Fibroblast of skin of right quadriceps (primary cell): ENCODE measurements around the gene FAM221B.

Source experiments
- DNase-seq: peaks from one replicate; pipeline ENCODE4 v3.0.0-alpha.2; 2013

Gene FAM221B

DNA sequence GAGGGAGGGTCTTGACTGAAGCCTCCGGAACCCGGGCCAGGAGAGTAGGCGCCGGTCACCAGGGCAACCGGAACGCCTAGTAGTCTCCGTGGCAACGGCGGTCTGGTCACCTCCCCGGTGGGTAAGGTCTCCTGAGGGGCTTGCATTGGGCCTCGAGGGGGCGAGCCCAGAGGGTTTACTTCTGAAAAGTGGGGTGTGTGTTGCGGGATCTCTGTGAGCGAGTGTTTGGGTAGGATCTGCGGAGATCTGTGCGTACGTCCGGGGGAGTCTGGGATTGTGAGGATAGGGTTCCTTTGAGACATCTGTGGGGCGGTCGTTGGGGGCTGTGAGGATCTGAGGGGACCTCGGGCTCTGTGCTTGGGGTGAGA, at the start of gene FAM221B:
FAM221B (minus strand) TSS at position 17 of the 368 bp plus-strand sequence. CDS start 2,571 bp downstream, outside the sequence.
- no peak for DNase-seq

- no peak for DNase-seq
These were observed 44.0 kb upstream of the FAM221B start for GRCh38 chr9:35872505-35872904.

DNA sequence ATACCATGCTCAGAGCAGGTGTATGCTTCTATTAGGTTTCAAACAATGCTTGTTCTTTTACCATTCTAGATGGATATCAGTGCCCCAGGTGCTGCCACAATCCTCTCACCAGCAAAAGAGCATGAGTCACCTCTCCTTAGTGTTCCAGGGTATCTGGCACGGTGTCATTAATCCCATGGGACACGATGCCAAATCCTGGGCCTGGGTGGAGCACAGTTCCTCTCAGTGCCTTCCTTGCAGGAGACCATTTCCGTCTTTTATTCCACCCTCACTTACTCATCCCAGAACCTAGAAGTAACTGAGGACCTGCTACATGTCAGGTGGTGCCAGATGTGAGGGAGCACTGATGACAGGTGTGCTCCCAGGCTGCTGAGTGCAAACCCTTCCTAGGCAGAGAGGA, 43.0 kb upstream of the FAM221B start:
- no peak for DNase-seq

DNA sequence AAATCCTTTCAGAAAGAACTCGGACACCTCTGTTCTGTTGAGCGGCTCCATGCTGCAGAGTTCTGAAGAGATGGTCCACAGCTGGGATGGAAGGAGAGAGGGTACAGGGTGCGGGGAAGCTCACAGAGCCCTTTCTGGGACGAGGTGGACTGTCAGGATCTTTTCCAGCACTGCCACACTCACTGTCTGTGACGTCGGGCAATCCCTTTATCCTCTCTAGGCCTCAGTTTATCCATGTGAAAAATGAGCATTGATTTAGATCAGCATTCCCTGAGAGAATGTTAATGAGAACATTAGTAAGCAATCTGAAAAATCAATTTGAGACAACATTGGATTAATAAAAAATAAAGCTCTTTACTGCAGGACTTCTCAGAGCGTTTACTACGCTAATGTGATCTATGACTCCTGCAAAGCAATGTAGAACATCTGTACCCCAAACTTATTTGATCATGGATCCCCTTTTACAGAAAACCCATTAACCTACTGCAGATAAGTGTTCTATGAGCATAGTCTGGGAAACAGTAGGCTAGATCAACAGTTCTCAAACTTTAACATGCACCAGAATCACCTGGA, 41.9 kb upstream of the FAM221B start, which contains the start of gene OR13J1:
OR13J1 (minus strand) TSS at position 51 of the 573 bp plus-strand sequence; CDS start at position 51, 0 bp downstream.
- DNase-seq, result no peak

DNA sequence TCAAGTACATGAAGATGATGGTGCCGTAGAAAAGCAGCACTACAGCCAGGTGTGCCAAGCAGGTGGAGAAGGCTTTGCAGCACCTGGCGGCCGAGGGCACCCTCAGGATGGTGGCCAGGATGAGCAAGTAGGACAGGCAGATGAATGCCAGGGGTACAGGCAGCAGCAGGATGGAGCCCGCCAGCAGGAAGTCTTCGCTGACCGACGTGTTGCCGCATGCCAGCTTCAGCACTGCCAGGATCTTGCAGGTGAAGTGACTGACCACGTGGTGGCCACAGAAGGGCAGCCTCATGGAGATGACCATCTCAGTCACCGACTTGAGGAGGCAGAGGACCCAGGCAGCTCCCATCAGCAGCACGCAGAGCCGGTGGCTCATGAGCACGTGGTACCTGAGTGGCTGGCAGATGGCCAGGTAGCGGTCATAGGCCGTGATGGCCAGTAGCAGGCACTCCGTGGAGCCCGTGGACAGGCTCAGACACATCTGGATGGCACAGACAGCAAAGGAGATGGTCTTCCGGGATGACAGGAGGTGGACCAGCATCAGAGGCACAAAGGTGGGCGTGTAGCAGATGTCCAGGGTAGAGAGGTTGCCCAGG, 41.2 kb upstream of the FAM221B start:
- no peak for DNase-seq

GRCh38 chr9:35868933-35869332, 40.4 kb upstream of the FAM221B start:
- DNase-seq, result no peak

DNA sequence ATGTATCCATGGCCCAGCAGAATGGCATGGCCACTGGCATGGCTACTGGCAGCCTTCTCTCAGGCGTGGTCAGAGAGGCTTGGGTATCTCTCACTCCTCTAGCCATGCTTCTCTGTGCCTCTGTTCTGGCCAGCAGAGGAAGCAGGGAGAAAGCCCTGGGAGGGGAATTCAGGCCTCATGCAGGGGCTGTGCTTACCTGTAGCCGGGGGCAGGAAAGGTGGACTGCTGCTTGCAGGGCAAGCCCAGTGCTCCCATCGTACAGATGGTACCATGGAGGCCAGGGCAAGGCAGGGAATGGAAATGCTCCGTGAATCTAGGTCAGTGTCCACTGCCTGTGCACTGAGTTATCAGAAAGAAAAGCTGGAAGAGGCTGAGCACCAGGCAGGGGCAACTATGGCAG, 39.0 kb upstream of the FAM221B start:
- DNase-seq, result no peak

DNA sequence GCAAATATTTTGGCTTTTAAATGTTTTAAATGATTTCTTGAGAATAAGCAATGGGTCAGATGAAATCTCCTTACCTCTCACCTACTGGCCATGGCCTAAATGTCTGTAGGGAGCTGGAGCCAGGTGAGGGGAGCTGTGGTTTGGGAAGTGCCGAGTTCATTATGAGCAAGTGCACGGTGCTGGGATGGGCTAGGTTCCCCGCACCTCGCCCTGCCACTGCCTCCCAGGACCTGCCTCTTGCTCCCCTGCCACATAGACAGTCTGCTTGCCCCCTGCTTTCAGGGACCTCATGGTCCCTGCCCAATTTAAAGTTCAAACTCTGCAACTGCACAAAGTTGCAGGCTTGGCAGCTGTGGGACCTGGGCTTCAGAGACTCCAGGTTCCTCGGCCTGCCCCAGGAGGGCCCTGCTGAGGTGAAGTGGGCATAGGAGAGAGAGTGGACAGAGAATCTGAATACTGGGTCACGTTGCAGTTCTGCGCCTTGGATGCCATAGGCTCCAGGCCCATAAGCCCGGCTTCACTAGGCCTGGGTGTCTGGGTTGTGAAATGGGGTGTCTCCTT, 36.2 kb upstream of the FAM221B start:
- DNase-seq, result no peak

DNA sequence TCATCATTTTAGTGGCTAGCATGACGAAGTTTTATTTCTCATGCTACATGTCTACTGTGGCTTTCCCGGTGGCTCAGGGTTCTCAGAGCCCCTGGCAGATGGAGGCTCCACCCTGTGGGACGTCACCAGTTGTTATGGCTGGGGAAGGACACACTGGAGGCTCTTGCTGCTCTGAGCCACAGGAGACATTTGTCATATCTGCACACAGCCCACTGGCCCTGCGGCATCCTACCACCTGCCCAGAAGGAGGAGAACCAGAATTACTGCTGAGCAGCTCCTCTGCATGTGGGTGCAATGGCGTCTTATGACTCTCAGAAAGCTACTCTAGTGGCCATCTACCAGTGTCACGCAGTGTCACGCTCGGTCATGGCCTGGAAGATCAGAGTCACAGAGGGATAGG, 35.1 kb upstream of the FAM221B start:
- no peak for DNase-seq

DNA sequence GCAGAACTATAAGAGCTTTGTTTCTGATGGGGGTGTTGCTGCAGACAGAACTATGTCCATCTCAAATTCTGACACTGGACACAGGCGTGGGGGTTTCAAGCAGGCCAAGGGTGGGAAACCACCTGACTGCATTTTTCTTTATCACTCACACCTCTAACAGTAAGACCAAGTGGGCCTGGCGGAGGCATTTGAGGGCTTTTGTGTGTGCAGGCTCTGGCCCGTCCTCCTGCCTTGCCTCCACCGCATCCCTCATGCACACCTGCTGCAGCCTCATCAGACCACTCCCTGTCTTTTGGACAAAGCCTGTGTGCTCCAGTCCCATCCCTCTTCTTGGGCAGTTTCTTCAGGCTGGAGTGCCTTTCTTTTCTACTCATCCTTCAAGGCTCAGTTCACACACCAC, 33.8 kb upstream of the FAM221B start:
- no peak for DNase-seq

GRCh38 chr9:35861161-35861897, 32.8 kb upstream of the FAM221B start:
- no peak for DNase-seq

DNA sequence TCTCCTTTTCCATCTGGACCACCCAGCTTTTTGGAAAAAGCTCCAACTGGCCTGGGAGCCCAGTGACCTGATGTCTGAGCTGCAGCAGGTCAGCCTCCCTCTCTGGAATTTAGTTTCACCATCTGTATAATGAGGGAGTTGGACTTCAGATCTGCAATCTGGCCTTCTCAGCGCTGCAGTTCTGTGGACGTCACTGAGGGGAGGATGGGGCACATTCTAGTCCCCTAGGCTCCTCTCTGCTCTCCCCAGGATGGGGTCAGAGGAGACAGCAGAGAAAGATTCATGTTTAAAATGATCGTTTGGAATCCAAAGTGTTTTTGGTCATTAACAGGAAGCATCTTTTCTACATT, 31.4 kb upstream of the FAM221B start:
- DNase-seq, result no peak

DNA sequence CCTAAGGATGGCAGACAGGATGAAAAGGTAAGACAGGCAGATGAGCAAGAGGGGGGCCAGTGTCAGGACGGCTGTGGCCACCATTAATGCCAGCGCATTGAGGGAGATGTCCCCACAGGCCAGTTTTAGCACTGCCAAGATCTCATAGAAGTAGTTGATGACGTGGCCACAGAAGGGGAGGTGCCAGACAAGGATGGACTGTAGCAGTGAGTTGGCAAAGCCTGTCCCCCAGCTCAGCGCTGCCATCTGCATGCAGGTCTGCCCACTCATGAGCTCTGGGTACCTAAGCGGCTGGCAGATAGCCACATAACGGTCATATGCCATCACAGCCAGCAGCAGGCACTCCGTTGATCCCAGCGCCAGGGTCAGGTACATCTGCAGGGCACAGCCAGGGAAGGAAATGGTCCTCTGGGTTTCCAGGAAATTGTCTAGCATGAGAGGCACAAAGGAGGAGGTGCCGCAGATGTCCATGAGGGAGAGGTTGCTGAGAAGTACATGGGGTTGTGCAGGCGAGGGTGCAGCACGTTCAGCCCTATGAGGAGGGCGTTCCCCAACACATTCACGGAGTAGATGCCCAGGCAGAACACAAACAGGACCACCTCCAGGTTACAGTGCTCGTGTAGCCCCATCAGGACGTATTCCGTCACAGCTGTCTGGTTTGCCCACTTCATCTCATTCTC, 30.9 kb upstream of the FAM221B start:
- peak; percentile 28 for DNase-seq

- DNase-seq, result no peak
These were observed 29.9 kb upstream of the FAM221B start for GRCh38 chr9:35858458-35858857.

DNA sequence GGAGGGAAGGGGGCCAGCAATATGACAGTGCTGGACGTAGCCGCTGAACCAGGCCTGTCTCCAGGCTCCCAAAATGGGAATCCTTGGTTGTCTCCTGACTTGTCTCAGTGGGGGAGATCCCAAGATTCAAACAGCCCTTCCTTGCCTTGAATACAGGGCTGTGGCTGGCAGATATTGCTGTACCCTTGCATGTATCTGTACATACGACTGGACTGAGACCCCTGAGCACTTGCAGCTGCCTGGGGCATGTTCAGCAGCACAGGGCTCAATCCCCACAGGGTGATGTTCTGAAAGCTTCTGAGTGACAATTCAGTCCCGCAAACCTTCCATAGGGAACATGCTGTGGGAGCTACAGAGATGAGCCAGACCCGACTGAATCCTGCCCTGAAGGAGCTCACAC, 28.4 kb upstream of the FAM221B start:
- no peak for DNase-seq

DNA sequence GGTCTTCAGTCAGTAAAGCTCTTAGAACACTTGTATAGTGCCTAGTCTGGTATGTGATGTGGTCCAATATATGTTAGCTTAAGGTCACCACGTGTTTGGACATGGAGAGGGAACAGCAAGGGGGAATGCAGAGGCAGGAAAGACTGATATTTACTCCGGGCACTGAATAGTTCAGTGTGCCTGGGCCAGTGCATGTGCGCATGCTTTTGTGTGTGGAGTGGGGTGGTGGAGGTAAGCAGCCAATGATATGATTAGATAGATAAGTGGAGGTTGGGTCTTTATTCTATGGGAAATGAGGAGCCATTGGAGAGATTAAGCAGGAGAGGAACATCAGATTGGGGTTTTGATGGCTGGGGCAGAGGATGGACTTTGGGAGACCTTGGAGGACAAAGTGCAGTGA, 27.7 kb upstream of the FAM221B start:
- no peak for DNase-seq

- DNase-seq, result no peak
These were observed 25.7 kb upstream of the FAM221B start for GRCh38 chr9:35854091-35854762.

- DNase-seq, result no peak
These were observed 24.6 kb upstream of the FAM221B start for GRCh38 chr9:35852876-35853865.

- no peak for DNase-seq
These were observed 23.8 kb upstream of the FAM221B start for GRCh38 chr9:35852267-35852815.

- DNase-seq, result peak; percentile 83
These were observed 19.4 kb upstream of the FAM221B start for GRCh38 chr9:35847792-35848572.
